Neural crest cell (in vitro differentiated cells): ENCODE results near the gene ADIPOR2. TPM values are rescaled to one million over a fixed set of nuclear protein-coding genes. Genes with fewer than 3 reads are reported as not detected.

Experiments used
- DNase-seq: peaks from one replicate; pipeline ENCODE4 v3.0.0; 2021; ENCODE audit warnings: low read depth, mixed read lengths, low spot score
- H3K27ac Mint-ChIP-seq: one replicate; pipeline ENCODE4 v1.8.0; 2021; ENCODE audit warnings: mild to moderate bottlenecking, mixed read lengths; ENCODE audit not compliant: unreplicated experiment
- H3K27me3 Mint-ChIP-seq: 2 replicates; pipeline ENCODE4 v1.8.0; 2021; ENCODE audit warnings: low read depth, mild to moderate bottlenecking, mixed read lengths
- H3K36me3 Mint-ChIP-seq: 2 replicates; pipeline ENCODE4 v1.8.0; 2021; ENCODE audit warnings: low read depth, mild to moderate bottlenecking, mixed read lengths
- H3K4me1 Mint-ChIP-seq: 2 replicates; pipeline ENCODE4 v1.8.0; 2021; ENCODE audit warnings: mixed read lengths
- H3K4me3 Mint-ChIP-seq: one replicate; pipeline ENCODE4 v1.8.0; 2021; ENCODE audit warnings: mild to moderate bottlenecking, mixed read lengths
- H3K9me3 Mint-ChIP-seq: 2 replicates; pipeline ENCODE4 v1.8.0; 2021; ENCODE audit warnings: mixed read lengths
- CTCF ChIP-seq: fragments of 200-600 bp; sonication (generic); conservative IDR thresholded peaks from 2 replicates; pipeline ENCODE4 v1.5.0; 2021; ENCODE audit warnings: antibody characterized with exemption, mild to moderate bottlenecking
- total RNA-seq: library from RNA; stranded (reverse); gene quantifications from 2 replicates; pipeline ENCODE4 v1.2.1, GENCODE V29; 2021

Gene ADIPOR2
- total RNA-seq, 1 donor from 2014 or later: 59.4 TPM

DNA sequence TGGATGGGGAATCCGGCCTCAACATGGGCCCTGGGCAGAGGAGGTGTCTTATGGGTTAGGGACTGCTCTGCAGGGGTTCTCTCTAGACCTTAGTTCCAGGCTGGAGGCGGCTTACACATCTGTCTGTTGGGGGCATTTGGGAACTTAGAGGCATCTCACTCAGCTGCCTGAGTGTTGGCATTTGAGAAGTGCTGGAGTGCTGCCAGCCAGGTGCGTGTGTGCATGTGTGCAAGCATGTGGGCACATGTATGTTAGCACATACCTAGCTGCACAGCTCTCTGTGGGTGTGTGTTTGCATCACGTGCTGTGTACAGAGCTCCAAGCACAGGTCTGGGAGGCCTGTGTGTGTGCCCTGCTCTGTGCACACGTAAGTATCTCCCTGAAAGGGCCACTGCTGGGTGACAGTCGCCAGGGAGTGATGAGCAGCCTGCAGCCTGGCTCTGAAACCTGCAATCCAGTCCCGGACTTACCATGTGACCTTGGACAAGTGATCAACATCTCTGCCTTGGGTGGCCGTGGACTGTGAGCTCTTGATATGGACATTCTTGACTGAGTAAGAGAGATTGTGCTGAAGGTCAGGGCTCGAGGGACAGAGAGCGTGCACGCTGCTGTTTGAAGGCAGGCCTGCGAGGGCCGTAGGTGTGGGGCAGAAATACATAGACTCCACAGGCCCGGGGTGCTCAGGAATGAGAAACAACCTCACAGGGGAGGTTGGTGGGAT lies 134.7 kb downstream of the ADIPOR2 start:
- H3K27me3 Mint-ChIP-seq: peaks cover 36% of the 10 kb centered on the region
- H3K36me3 Mint-ChIP-seq: no peaks in the 10 kb centered on the region
- no peak overlapping the region for H3K27ac Mint-ChIP-seq
- TF ChIP-seq CTCF: no peak
- no peak for DNase-seq
- H3K4me1 Mint-ChIP-seq: peaks cover 14% of the 10 kb centered on the region
- no peak overlapping the region for H3K4me3 Mint-ChIP-seq
- no peaks in the 10 kb centered on the region for H3K9me3 Mint-ChIP-seq

DNA sequence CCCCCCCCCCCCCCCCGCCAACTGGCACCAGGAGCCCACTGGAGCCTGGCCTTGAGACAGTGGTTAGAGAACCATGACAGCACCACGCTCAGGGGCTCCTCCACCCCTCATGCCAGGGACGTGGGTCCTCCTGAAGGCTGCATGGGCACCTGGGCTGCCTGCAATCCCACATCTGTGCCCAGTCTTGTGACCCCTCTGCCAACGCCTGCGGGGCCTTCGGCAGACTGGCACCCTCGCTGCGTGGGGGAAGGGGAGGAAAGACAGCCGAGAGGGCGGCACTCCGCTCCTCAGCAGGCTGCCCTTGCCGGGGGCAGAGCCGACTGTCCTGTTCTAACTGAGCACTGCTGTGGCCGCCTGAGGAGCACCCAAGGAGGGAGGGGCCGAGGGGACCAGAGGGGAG lies 135.5 kb downstream of the ADIPOR2 start:
- Mint-ChIP-seq H3K4me3 (no peak overlapping the region), H3K27me3 (peaks cover 35% of the 10 kb centered on the region), H3K36me3 (no peaks in the 10 kb centered on the region), H3K9me3 (no peaks in the 10 kb centered on the region), H3K27ac (no peak overlapping the region), H3K4me1 (peaks cover 13% of the 10 kb centered on the region)
- no peak for TF ChIP-seq CTCF
- no peak for DNase-seq

DNA sequence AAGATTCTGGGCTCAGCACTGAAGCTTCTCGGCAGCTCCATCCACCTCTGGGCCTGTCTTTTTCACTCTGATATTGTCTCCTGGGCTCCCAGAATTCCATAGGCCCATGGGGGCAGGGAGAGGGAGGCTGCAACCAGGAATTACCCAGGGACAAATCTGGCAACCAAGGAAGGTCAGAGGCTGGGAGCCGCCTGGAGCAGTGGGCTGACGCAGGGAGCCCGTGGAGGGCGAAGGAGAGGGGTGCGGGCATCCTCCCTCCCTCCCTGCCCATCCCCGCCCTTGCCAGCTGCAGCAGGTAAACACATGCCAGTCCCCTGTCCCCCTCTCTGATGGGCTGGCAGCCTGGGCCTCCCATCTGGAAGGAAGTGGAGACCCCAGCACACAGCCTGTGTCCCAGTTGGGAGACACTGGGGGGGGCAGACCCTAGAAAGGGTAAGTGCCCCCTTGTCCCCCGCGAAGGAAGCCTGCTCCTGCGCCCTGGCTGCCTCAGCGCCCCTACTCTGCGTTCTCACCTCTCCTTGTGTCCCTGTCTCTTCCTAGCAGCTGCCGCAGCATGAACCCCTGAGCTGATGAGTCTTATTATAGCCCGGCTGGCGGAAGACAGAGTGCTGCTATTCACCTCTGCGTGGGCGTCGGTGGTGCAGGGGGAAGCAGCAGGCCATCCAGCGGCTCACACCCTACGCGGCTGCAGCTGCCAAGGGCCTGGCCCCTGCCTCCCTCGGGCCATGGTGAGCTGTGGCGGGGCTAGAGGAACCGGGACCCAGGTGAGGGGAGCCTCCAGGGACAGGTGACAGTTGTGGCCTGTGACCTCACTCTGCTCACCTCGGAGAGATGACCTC lies 136.2 kb downstream of the ADIPOR2 start:
- no peak overlapping the region for H3K4me3 Mint-ChIP-seq
- H3K27me3 Mint-ChIP-seq: peaks cover 35% of the 10 kb centered on the region
- DNase-seq: no peak
- no peaks in the 10 kb centered on the region for H3K36me3 Mint-ChIP-seq
- no peaks in the 10 kb centered on the region for H3K9me3 Mint-ChIP-seq
- peaks cover 13% of the 10 kb centered on the region for H3K4me1 Mint-ChIP-seq
- TF ChIP-seq CTCF: no peak
- H3K27ac Mint-ChIP-seq: no peak overlapping the region

DNA sequence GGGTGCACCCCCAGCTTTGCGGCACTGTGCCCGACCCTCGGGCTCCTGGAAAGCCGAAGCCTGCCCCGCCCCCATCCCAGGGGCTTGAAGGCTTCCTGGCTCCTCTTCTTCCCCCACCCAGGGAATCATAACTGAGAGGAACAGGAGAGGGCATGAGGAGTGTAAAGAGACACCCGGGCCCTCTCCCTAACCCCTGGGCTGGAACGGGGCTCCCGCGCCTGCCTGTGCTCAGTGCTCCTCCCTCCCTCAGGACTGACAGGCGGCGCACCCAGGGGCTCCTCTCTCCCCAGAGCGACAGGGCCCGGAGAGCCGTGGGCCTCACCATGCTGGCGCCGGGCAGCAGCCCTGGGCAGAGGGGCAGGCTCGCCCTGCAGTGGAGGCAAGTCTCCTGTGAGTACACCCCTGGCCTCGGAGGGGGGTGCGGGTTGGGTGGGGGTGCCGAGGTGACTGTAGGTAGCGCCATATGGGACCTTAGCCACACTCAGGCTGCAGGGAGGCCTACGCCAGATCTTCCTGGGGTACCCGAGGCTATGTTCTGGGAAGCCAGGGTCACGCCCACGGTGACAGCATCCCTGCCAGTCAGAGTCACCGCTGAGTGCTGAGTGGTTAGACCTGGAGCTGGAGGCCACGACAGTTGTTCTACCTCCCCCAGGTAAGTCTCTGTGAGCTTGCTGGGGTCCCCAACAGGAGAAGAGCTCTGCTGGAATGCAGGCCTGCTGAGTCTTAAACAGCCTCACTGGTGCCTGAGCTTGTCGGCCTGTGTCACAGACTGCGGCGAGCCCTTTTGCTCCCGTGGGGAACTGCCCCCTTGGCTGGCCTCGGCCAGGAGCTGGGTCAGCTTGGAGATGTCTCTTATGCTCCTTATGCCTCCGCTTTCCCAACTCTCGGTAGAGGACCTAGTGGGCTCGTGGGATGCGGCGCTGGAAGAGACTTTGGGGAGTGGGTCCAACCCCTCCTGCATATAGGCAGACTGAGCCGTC lies 137.2 kb downstream of the ADIPOR2 start:
- no peak overlapping the region for H3K4me3 Mint-ChIP-seq
- H3K36me3 Mint-ChIP-seq: no peaks in the 10 kb centered on the region
- H3K27ac Mint-ChIP-seq: no peak overlapping the region
- H3K9me3 Mint-ChIP-seq: no peaks in the 10 kb centered on the region
- no peak for DNase-seq
- no peak for TF ChIP-seq CTCF
- H3K4me1 Mint-ChIP-seq: peaks cover 13% of the 10 kb centered on the region
- H3K27me3 Mint-ChIP-seq: peaks cover 36% of the 10 kb centered on the region

DNA sequence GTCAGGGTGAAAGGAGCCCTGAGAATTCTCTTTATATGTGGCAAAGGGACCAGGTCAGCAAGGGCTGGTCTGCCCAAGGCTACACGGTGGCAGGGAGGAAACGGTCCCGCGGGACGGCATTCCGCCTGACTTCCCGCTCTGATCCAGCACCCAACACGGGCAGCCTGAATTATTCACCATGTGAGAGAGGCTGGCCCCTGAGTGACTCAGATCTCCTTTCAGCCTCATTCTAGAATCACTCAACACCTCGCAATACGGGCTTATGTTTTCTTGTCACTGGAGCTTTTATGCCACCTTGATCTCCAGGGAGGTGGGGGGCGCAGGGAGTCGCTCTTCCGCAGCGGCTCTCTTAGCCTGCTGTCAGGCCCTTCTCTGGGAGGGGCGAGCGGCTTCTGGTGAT lies 138.0 kb downstream of the ADIPOR2 start:
- no peak for TF ChIP-seq CTCF
- no peak overlapping the region for H3K4me3 Mint-ChIP-seq
- H3K27ac Mint-ChIP-seq: no peak overlapping the region
- H3K9me3 Mint-ChIP-seq: no peaks in the 10 kb centered on the region
- H3K4me1 Mint-ChIP-seq: peaks cover 13% of the 10 kb centered on the region
- H3K27me3 Mint-ChIP-seq: peaks cover 42% of the 10 kb centered on the region
- no peaks in the 10 kb centered on the region for H3K36me3 Mint-ChIP-seq
- DNase-seq: no peak
